Body of pancreas (tissue), 4 donors: ENCODE measurements around the gene ACAA1. TPM values are rescaled to one million over a fixed set of nuclear protein-coding genes. Genes with fewer than 3 reads are reported as not detected.

ENCODE experiments used
- ATAC-seq: fragments of 150-250 bp; one replicate; pipeline ENCODE4 v1.9.1; 2016
- DNase-seq, 4 donors: peaks; one replicate each; pipeline ENCODE4 v3.0.0-alpha.2; 2019
- H3K27ac ChIP-seq, 4 donors: fragments of 200-600 bp; sonication (generic); 1 replicate in 3 of 4; 2 replicates in 1 of 4; pipeline versions ENCODE4 v1.5.1 to v1.6.1; 2016 to 2019; ENCODE audit warnings: mild to moderate bottlenecking in 1 of 4, mixed read lengths in 1 of 4, moderate library complexity in 1 of 4
- H3K27me3 ChIP-seq, 2 donors: fragments of 200-600 bp; sonication (generic); one replicate each; pipeline ENCODE4 v1.6.0; 2016; ENCODE audit warnings: mild to moderate bottlenecking in 1 of 2
- H3K36me3 ChIP-seq, 2 donors: fragments of 200-600 bp; sonication (generic); replicated peaks in 1 of 2; 2 replicates each; pipeline ENCODE4 v1.5.1; 2016; ENCODE audit warnings: low read depth in 2 of 2; ENCODE audit not compliant: insufficient read depth in 1 of 2
- H3K4me1 ChIP-seq: fragments of 200-600 bp; sonication (generic); one replicate; pipeline ENCODE4 v1.6.0; 2016
- H3K4me3 ChIP-seq, 2 donors: fragments of 200-600 bp; sonication (generic); 1 replicate in 1 of 2; 2 replicates in 1 of 2; pipeline ENCODE4 v1.5.1; 2016 to 2019
- H3K9me3 ChIP-seq, 3 donors: fragments of 200-600 bp; sonication (generic); 1 replicate in 2 of 3; 2 replicates in 1 of 3; pipeline ENCODE4 v1.5.1; 2016
- CTCF ChIP-seq, 7 experiments: fragments of 450-650 bp in 4 of 7; fragments of 200-600 bp in 3 of 7; sonication (generic) in 3 of 7; IDR thresholded peaks; one replicate each; pipeline ENCODE4 v1.5.1; 2016 to 2019; ENCODE audit warnings: antibody characterized with exemption in 7 of 7
- POLR2A ChIP-seq, 3 donors: fragments of 450-650 bp; IDR thresholded peaks; one replicate each; pipeline ENCODE4 v1.6.1; 2016; ENCODE audit warnings: antibody characterized with exemption in 3 of 3, mild to moderate bottlenecking in 2 of 3
- WGBS, 2 donors: methylation state at CpG; one replicate each; pipeline ENCODE4 v1.1.5; 2017; 5-methylcytosine and 5-hydroxymethylcytosine counted together
- intact Hi-C: fragments of 100-400 bp; cut with DNase I; formaldehyde crosslinking; loops from one replicate; pipeline ENCODE4 v1.15.1; 2023
- total RNA-seq, 2 donors: library from RNA; depleted of rRNA; stranded (reverse); fragments of >200 nt; gene quantifications; one replicate each; pipeline ENCODE4 v1.1.0, GENCODE V29; 2016

ACAA1 gene
- total RNA-seq, 2 donors from 2014 or later, result 91.8 to 92.6 TPM

- TF ChIP-seq CTCF (IDR thresholded peaks at IDR 0.05) (no peak), POLR2A (IDR thresholded peaks at IDR 0.05) (no peak)
- no peak for ATAC-seq
- WGBS, 2 donors, result 67 to 73% methylated on average over 4 to 7 of the region's 7 CpGs
- Histone ChIP-seq H3K27me3 (no peaks in the 10 kb centered on the region), H3K36me3 (no peaks in the 10 kb centered on the region), H3K4me1 (no peaks in the 10 kb centered on the region), H3K27ac (no peak overlapping the region), H3K4me3 (no peak overlapping the region), H3K9me3 (no peaks in the 10 kb centered on the region)
- DNase-seq, result no peak
- intact Hi-C loops, result no loop called here
These were observed 28.8 kb downstream of the ACAA1 start for GRCh38 chr3:38107911-38108648.

DNA sequence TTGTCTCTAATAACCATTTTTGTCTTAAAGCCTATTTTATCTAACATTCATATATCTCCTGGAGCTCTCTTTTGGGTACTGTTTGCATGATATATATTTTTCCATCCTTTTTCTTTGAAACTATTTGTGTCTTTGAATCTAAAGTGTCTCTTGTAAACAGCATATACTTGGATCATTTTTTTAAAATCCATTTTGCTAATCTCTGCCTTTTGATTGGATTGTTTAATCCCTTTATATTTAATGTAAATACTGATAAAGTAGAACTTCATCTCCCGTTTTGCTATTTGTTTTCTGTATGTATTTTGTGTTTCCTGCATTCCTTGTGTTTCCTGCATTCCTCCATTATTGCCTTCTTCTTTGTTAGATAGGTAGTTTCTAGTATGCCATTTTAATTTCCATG lies 31.4 kb downstream of the ACAA1 start:
- no peaks in the 10 kb centered on the region for H3K4me1 ChIP-seq
- no peak for ATAC-seq
- no peaks in the 10 kb centered on the region for H3K9me3 ChIP-seq
- H3K27ac ChIP-seq, result no peak overlapping the region
- TF ChIP-seq CTCF (IDR thresholded peaks at IDR 0.05) (no peak), POLR2A (IDR thresholded peaks at IDR 0.05) (no peak)
- intact Hi-C loops, result no loop called here
- no peaks in the 10 kb centered on the region for H3K36me3 ChIP-seq
- DNase-seq, result no peak
- H3K4me3 ChIP-seq, result no peak overlapping the region
- 22 to 31% methylated on average over 1 of the region's 1 CpG for WGBS, 2 donors
- H3K27me3 ChIP-seq, result no peaks in the 10 kb centered on the region

GRCh38 chr3:38102444-38102814 lies 34.5 kb downstream of the ACAA1 start:
- Histone ChIP-seq H3K9me3 (no peaks in the 10 kb centered on the region), H3K4me3 (no peak overlapping the region), H3K4me1 (no peaks in the 10 kb centered on the region), H3K27ac (no peak overlapping the region), H3K27me3 (no peaks in the 10 kb centered on the region), H3K36me3 (no peaks in the 10 kb centered on the region)
- intact Hi-C loops, result no loop called here
- ATAC-seq (no peak), DNase-seq (no peak)
- TF ChIP-seq CTCF (IDR thresholded peaks at IDR 0.05) (no peak), POLR2A (IDR thresholded peaks at IDR 0.05) (no peak)
- WGBS, 2 donors, result 43 to 53% methylated on average over 1 of the region's 1 CpG

DNA sequence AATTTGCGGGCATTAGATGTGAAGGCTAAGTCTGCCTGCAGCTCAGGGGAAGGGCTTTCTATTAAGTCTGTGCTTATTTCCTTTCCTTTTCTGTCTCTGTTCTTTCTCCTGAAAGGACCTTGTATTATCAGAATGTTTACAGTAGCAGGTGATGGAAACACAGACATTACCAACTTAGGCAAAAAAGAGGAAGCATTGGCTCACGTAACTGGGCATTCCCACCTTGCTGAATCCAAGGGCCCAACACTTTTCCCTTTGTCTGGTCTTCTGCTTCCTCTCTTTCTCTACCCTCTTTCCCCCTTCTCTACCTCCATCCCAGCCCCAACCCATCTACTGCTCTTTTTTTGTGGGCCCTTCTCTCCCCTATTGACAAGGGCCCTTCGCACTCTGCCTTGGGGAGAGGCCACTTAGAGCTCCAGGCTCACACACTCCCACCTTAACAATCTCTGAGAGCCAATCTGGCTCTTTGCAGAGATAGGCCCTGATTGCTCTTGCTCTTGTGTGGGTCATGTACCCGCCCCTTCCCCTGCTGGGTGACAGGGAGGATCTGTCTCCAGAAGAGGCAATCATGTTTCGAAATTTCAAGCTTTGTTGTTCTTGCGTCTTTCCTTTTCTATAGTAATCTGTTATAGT lies 35.0 kb downstream of the ACAA1 start:
- intact Hi-C loops, result no loop called here
- Histone ChIP-seq H3K27me3 (no peaks in the 10 kb centered on the region), H3K9me3 (no peaks in the 10 kb centered on the region), H3K4me1 (no peaks in the 10 kb centered on the region), H3K27ac (no peak overlapping the region), H3K36me3 (no peaks in the 10 kb centered on the region), H3K4me3 (no peak overlapping the region)
- 81 to 89% methylated on average over 6 of the region's 6 CpGs for WGBS, 2 donors
- TF ChIP-seq CTCF (IDR thresholded peaks at IDR 0.05), result no peak
- TF ChIP-seq POLR2A (IDR thresholded peaks at IDR 0.05), result no peak
- no peak for DNase-seq
- ATAC-seq, result no peak

DNA sequence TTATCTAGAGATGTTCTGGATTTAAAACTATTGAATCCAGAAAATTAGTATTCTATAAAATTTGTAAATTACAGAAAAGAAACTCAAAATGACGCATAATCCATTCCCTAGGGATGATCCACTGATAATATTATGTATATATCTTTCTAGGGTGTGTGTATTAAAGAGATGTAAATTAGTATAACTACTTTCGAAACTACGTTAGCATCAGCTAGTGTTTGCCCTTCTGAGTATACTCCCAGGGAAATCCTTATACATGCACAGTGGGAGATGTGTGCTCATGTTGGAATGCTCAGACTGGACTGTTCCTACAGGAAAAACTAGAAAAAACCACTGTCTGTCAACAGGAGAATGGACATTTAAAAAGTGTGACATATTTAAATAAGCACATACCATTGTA lies 36.4 kb downstream of the ACAA1 start:
- Histone ChIP-seq H3K27me3 (no peaks in the 10 kb centered on the region), H3K27ac (no peak overlapping the region), H3K9me3 (no peaks in the 10 kb centered on the region), H3K36me3 (no peaks in the 10 kb centered on the region), H3K4me3 (no peak overlapping the region), H3K4me1 (no peaks in the 10 kb centered on the region)
- DNase-seq (no peak), ATAC-seq (no peak)
- WGBS, 2 donors, result 78 to 86% methylated on average over 3 of the region's 3 CpGs
- no peak for TF ChIP-seq CTCF (IDR thresholded peaks at IDR 0.05)
- TF ChIP-seq POLR2A (IDR thresholded peaks at IDR 0.05), result no peak
- intact Hi-C loops, result no loop called here
